Left cardiac atrium (tissue), 4 donors: ENCODE data around the gene RDH5. TPM values are rescaled to one million over a fixed set of nuclear protein-coding genes. Genes with fewer than 3 reads are reported as not detected.

Experiments used
- ATAC-seq, 2 donors: fragments of 200-7000 bp; cut with Tn5 transposase; one replicate each; pipeline ENCODE4 v1.9.1; 2020; ENCODE audit warnings: mild to moderate bottlenecking in 2 of 2, moderate library complexity in 2 of 2
- DNase-seq: peaks from one replicate; pipeline ENCODE4 v3.0.0-alpha.2; 2020
- intact Hi-C, 2 donors: fragments of 100-400 bp; cut with DNase I; formaldehyde crosslinking; loops; one replicate each; pipeline versions ENCODE4 v1.14.1 to v1.15.1; 2022 to 2023
- total RNA-seq, 2 donors: library from RNA; stranded (reverse); fragmentation: NEBNext Ultra II Directional; extraction: Animal tissue kit (Norgen Biotek cat#: 25700); gene quantifications; one replicate each; pipeline ENCODE4 v1.2.1, GENCODE V29; 2021
- donor health status: DM: no; HTN: yes; CAD: no.
- donor health status: DM: no; HTN: yes; CAD: no; lungs with severe emphysema.
- donor health status: DM: yes; HTN: yes; CAD: no.
- donor health status: Dilated cardiomyopathy.

Gene RDH5
- total RNA-seq, 2 donors from 2014 or later, result 29.5 to 38.1 TPM

DNA sequence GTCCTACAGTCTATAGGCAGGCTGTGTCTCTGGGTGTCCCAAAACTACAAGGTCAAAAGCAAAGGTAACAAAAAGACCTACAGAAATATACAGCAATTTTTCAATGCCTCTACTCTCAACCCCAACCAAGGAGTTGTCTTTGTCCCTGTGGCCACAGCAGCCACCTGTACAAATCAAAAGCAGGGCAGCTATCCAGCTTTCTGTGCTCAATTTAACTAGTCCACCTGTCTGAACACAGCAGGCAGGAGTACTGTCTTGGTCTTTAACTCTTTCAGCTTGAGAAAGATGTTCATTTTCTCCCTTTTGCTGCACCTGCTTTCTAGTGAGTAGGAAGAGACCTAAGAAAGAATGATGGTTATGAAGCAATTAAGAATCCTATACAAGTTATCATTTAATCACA is 42.5 kb downstream of the RDH5 start:
- ATAC-seq (no peak), DNase-seq (no peak)
- intact Hi-C loops, result no loop called here

DNA sequence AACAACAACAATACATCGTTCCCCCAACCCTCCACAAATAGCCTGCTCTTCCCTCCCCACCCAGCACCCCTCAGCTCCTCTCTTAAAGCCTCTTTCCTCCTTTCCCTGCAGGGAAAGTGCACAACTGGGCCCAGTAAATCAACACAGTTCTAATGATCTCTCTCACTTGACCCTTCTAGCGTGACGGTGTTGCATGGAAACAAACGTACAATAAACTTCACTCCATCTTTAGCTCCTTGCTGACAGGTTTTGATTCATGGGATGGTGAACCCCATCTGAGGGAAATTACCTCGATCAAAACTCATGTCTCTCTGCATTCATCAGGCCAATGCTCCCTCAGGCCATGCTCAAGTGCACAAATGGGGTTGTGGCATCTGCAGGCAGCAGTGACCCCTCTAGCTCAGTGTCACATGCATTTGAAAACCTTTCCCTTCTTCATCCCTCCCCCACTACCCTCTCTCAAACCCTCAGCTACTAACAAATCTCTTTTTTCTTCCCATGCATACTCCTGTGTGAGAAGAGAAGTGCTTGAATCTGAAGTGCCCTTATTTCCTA is 45.6 kb downstream of the RDH5 start:
- intact Hi-C loops, result no loop called here
- ATAC-seq (no peak), DNase-seq (no peak)

DNA sequence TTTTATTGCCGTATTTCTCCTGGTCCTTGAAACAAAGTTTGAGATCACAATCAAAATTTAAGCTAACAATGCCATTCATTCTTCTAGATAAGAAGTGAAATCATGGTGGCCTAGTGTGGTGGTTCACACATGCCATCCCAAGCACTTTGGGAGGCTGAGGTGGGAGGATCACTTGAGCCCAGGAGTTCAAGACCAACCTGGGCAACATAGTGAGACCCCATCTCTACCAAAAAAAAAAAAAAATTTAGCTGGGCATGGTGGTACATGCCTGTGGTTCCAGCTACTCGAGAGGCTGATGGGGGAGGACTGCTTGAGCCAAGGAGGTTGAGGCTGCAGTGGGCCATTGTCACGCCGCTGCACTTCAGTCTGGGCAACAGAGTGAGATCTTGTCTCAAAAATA is 47.0 kb downstream of the RDH5 start:
- intact Hi-C loops, result no loop called here
- no peak for DNase-seq
- ATAC-seq, result no peak

DNA sequence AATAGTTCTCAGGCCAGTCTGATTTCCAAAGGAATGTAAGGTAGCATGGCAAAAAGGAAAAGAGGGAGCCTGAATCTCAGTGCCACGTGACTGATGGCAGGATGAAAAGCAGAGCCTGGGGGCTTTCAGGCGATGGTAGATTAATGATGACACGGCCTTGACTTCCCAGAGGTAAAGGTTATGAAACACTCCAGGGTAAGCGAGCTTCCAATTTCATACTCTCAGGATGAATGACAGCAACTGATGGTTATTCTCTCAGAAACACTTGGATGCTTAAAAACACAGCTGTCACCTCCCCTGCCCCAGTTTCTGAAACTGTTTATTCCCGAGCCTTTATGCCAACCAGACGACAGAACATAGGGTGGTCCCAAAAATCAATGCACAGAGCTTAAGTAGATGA is 51.5 kb downstream of the RDH5 start:
- no peak for ATAC-seq
- no peak for DNase-seq
- intact Hi-C loops, result no loop called here

Other genes with a start within 250 kb of the RDH5 start
- gene OR6C68, start 228.0 kb upstream of the RDH5 start, total RNA-seq, result not detected
- not detected for gene OR6C4, start 170.8 kb upstream of the RDH5 start, total RNA-seq
- not detected for gene OR2AP1, start 147.9 kb upstream of the RDH5 start, total RNA-seq
- gene OR10P1, start 83.5 kb upstream of the RDH5 start, total RNA-seq, result under 1 TPM; 0.68 TPM
- 100 to 1,000 TPM; 395 to 448 TPM for gene ITGA7, start 12.5 kb upstream of the RDH5 start, total RNA-seq
- 100 to 1,000 TPM; 119 to 123 TPM for gene BLOC1S1, start 4.3 kb upstream of the RDH5 start, total RNA-seq
- gene CD63, start 8.6 kb downstream of the RDH5 start, total RNA-seq, result 1,000 to 10,000 TPM; 1,288 to 1,875 TPM
- 10 to 100 TPM; 12.0 to 14.2 TPM for gene GDF11, start 22.7 kb downstream of the RDH5 start, total RNA-seq
- 10 to 100 TPM; 42.9 to 50.1 TPM for gene SARNP, start 97.3 kb downstream of the RDH5 start, total RNA-seq
- gene ORMDL2, start 97.6 kb downstream of the RDH5 start, total RNA-seq, result 10 to 100 TPM; 21.4 to 24.0 TPM
- gene DNAJC14, start 109.2 kb downstream of the RDH5 start, total RNA-seq, result 10 to 100 TPM; 20.3 to 21.3 TPM
- 10 to 100 TPM; 11.1 to 23.3 TPM for gene MMP19, start 122.5 kb downstream of the RDH5 start, total RNA-seq
- gene PYM1, start 207.5 kb downstream of the RDH5 start, total RNA-seq, result 10 to 100 TPM; 16.0 to 21.2 TPM
- gene DGKA, start 210.8 kb downstream of the RDH5 start, total RNA-seq, result 10 to 100 TPM; 17.3 to 19.8 TPM
- under 1 TPM; 0.65 to 0.81 TPM for gene PMEL, start 245.6 kb downstream of the RDH5 start, total RNA-seq
- gene CDK2, start 246.4 kb downstream of the RDH5 start, total RNA-seq, result 10 to 100 TPM; 14.1 to 18.2 TPM